Measurements from ENCODE around the gene SLC66A2. TPM values are rescaled to one million over a fixed set of nuclear protein-coding genes. Genes with fewer than 3 reads are reported as not detected.

The SLC66A2 gene
- total RNA-seq, 4 donors from 2014 or later = 56.5 to 183 (median 92.9) TPM

GRCh38 chr18:79870301-79871025 lies 81.0 kb downstream of the SLC66A2 start:
- intact Hi-C loops (cut with DNase I; ENCODE audit: low total_unique reads) = no loop called here
- 77% methylated on average over 19 of the region's 19 CpGs; no CpG with 5 or more reads in 1 of the 2 donors for WGBS, 2 donors (ENCODE audit: low coverage in 1 of 2)
- in situ Hi-C loops (cut with MboI; ENCODE audit: low pct_ligation_motif_present in 1 of 4, low pct_unique_long_range_greater_than_20kb in 1 of 4, low sequenced_read_pairs in 3 of 4) = no loop called here
- Histone ChIP-seq H3K4me3 (no peak overlapping the region), H3K36me3 (no peaks in the 10 kb centered on the region), H3K27ac (no peak overlapping the region), H3K27me3 (peaks cover 14% of the 10 kb centered on the region), H3K9me3 (no peaks in the 10 kb centered on the region), H3K4me1 (no peaks in the 10 kb centered on the region)
- DNase-seq = no peak
- TF ChIP-seq EP300 (IDR thresholded peaks at IDR 0.05; ENCODE audit: low read depth) (no peak), POLR2A (IDR thresholded peaks at IDR 0.05) (no peak), CTCF (IDR thresholded peaks at IDR 0.05) (no peak), POLR2AphosphoS5 (IDR thresholded peaks at IDR 0.05) (no peak)

GRCh38 chr18:79869591-79870300 lies 81.7 kb downstream of the SLC66A2 start:
- TF ChIP-seq CTCF (IDR thresholded peaks at IDR 0.05) (no peak), POLR2AphosphoS5 (IDR thresholded peaks at IDR 0.05) (no peak), EP300 (IDR thresholded peaks at IDR 0.05; ENCODE audit: low read depth) (no peak), POLR2A (IDR thresholded peaks at IDR 0.05) (no peak)
- intact Hi-C loops (cut with DNase I; ENCODE audit: low total_unique reads) = no loop called here
- H3K4me1 ChIP-seq = no peaks in the 10 kb centered on the region
- no peak overlapping the region for H3K4me3 ChIP-seq
- WGBS, 2 donors (ENCODE audit: low coverage in 1 of 2) = 81 to 92% methylated on average over 4 to 29 of the region's 32 CpGs
- H3K27ac ChIP-seq = no peak overlapping the region
- peaks cover 12% of the 10 kb centered on the region for H3K27me3 ChIP-seq
- in situ Hi-C loops (cut with MboI; ENCODE audit: low pct_ligation_motif_present in 1 of 4, low pct_unique_long_range_greater_than_20kb in 1 of 4, low sequenced_read_pairs in 3 of 4) = no loop called here
- H3K36me3 ChIP-seq = no peaks in the 10 kb centered on the region
- no peaks in the 10 kb centered on the region for H3K9me3 ChIP-seq
- DNase-seq = no peak

DNA sequence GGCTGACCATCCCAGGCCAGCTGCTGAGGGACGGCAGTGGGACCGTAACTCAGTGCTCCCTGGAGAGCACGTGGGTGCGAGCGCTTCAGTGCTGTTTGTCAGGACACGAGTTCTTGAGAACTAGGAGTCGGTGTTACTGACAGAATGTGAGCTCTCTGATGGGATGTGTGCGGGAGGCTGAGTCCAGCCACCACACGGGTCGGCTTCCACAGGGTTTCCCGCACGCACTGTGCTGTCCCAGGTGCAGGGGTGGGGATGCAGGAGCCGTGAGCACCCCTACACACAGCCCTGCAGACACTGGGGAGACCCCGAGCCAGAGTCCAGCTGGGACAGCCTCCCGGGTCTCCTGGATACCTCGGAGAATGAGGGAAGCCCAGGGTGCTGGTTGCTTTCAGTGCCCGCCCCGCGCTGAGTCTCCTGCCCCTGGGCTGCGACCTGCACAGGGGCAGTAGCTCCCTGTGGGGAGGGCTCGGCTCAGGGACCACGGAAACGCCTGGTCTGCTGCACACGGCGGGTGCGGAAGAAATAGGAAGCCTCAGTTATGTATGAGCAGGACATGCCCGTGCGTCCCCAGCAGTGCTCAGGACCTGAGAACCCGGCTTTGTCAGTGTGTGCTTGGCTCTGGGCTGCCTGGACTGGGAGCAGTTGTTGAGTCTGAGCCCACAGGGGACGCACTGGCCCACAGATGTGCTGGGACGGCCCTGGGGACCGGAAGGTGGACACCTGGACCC lies 82.5 kb downstream of the SLC66A2 start:
- in situ Hi-C loops (cut with MboI; ENCODE audit: low pct_ligation_motif_present in 1 of 4, low pct_unique_long_range_greater_than_20kb in 1 of 4, low sequenced_read_pairs in 3 of 4) (no loop called here), intact Hi-C loops (cut with DNase I; ENCODE audit: low total_unique reads) (no loop called here)
- H3K27me3 ChIP-seq = peaks cover 9% of the 10 kb centered on the region
- 80% methylated on average over 25 of the region's 32 CpGs; no CpG with 5 or more reads in 1 of the 2 donors for WGBS, 2 donors (ENCODE audit: low coverage in 1 of 2)
- H3K4me3 ChIP-seq = no peak overlapping the region
- DNase-seq = no peak
- no peak overlapping the region for H3K27ac ChIP-seq
- H3K36me3 ChIP-seq = no peaks in the 10 kb centered on the region
- H3K9me3 ChIP-seq = no peaks in the 10 kb centered on the region
- TF ChIP-seq POLR2A (IDR thresholded peaks at IDR 0.05) (no peak), EP300 (IDR thresholded peaks at IDR 0.05; ENCODE audit: low read depth) (no peak), POLR2AphosphoS5 (IDR thresholded peaks at IDR 0.05) (no peak), CTCF (IDR thresholded peaks at IDR 0.05) (no peak)
- H3K4me1 ChIP-seq = no peaks in the 10 kb centered on the region

GRCh38 chr18:79868168-79868784 lies 83.2 kb downstream of the SLC66A2 start:
- Histone ChIP-seq H3K9me3 (no peaks in the 10 kb centered on the region), H3K27ac (no peak overlapping the region), H3K4me3 (no peak overlapping the region), H3K4me1 (no peaks in the 10 kb centered on the region), H3K27me3 (peaks cover 6% of the 10 kb centered on the region), H3K36me3 (no peaks in the 10 kb centered on the region)
- TF ChIP-seq EP300 (IDR thresholded peaks at IDR 0.05; ENCODE audit: low read depth) (no peak), CTCF (IDR thresholded peaks at IDR 0.05) (no peak), POLR2AphosphoS5 (IDR thresholded peaks at IDR 0.05) (no peak), POLR2A (IDR thresholded peaks at IDR 0.05) (no peak)
- no peak for DNase-seq
- intact Hi-C loops (cut with DNase I; ENCODE audit: low total_unique reads) (no loop called here), in situ Hi-C loops (cut with MboI; ENCODE audit: low pct_ligation_motif_present in 1 of 4, low pct_unique_long_range_greater_than_20kb in 1 of 4, low sequenced_read_pairs in 3 of 4) (no loop called here)
- WGBS, 2 donors (ENCODE audit: low coverage in 1 of 2) = 90 to 92% methylated on average over 7 to 29 of the region's 29 CpGs

Measured in transverse colon (tissue), 4 donors.